ENCODE results near the gene RNF151.

RNF151 gene

GRCh38 chr16:1991588-1991947 lies 24.9 kb downstream of the RNF151 start:
- DNase-seq (ENCODE audit: low read depth in 2 of 2): no peak

- peak; percentile 83 to 85 for DNase-seq (ENCODE audit: low read depth in 2 of 2)
Measured at GRCh38 chr16:1991948-1992703, 25.5 kb downstream of the RNF151 start.

- no peak for DNase-seq (ENCODE audit: low read depth in 2 of 2)
Measured at GRCh38 chr16:1992704-1993317, 26.2 kb downstream of the RNF151 start.

- no peak for DNase-seq (ENCODE audit: low read depth in 2 of 2)
Measured at GRCh38 chr16:1993731-1994131, 27.1 kb downstream of the RNF151 start.

GRCh38 chr16:1997494-1998359 lies 31.1 kb downstream of the RNF151 start:
- no peak for DNase-seq (ENCODE audit: low read depth in 2 of 2)

GRCh38 chr16:1998360-1998835 lies 31.7 kb downstream of the RNF151 start:
- DNase-seq (ENCODE audit: low read depth in 2 of 2): no peak

GRCh38 chr16:1998852-1999801 lies 32.5 kb downstream of the RNF151 start:
- no peak for DNase-seq (ENCODE audit: low read depth in 2 of 2)

GRCh38 chr16:1999866-2000514 lies 33.3 kb downstream of the RNF151 start:
- DNase-seq (ENCODE audit: low read depth in 2 of 2): no peak

GRCh38 chr16:2001035-2001434 lies 34.4 kb downstream of the RNF151 start:
- no peak for DNase-seq (ENCODE audit: low read depth in 2 of 2)

- DNase-seq (ENCODE audit: low read depth in 2 of 2): no peak
Measured at GRCh38 chr16:2001456-2002355, 35.0 kb downstream of the RNF151 start.

GRCh38 chr16:2002406-2003230 lies 36.0 kb downstream of the RNF151 start:
- DNase-seq (ENCODE audit: low read depth in 2 of 2): no peak

- no peak for DNase-seq (ENCODE audit: low read depth in 2 of 2)
Measured at GRCh38 chr16:2003231-2003826, 36.7 kb downstream of the RNF151 start.

- peak; percentile 39 to 44 for DNase-seq (ENCODE audit: low read depth in 2 of 2)
Measured at GRCh38 chr16:2003827-2004641, 37.4 kb downstream of the RNF151 start.

- DNase-seq (ENCODE audit: low read depth in 2 of 2): no peak
Measured at GRCh38 chr16:2004795-2005517, 38.3 kb downstream of the RNF151 start.

- no peak for DNase-seq (ENCODE audit: low read depth in 2 of 2)
Measured at GRCh38 chr16:2005646-2006045, 39.0 kb downstream of the RNF151 start.

- DNase-seq (ENCODE audit: low read depth in 2 of 2): no peak
Measured at GRCh38 chr16:2006317-2006716, 39.7 kb downstream of the RNF151 start.

Measured in fibroblast of skin of left quadriceps (primary cell).